HG02943 (cell line): Measurements from ENCODE around the gene EXOSC6.
"Not testable (repeated sequence)": the region's sequence is repeated elsewhere in the genome, so short reads cannot be mapped to it uniquely, and the experiment has no call there.

ENCODE experiments used
- ATAC-seq: cut with Tn5 transposase; IDR thresholded peaks from one replicate; pipeline ENCODE4 v1.9.1; 2021; ENCODE audit warnings: mild to moderate bottlenecking, low read depth, moderate library complexity; ENCODE audit not compliant: unreplicated experiment

EXOSC6 gene

GRCh38 chr16:70255574-70255973 lies 3.8 kb upstream of the EXOSC6 start:
- ATAC-seq, result no peak

GRCh38 chr16:70254965-70255286 lies 3.2 kb upstream of the EXOSC6 start:
- ATAC-seq, result no peak

GRCh38 chr16:70254180-70254964 lies 2.6 kb upstream of the EXOSC6 start:
- ATAC-seq, result no peak

GRCh38 chr16:70253291-70254106 lies 1.8 kb upstream of the EXOSC6 start:
- no peak for ATAC-seq

GRCh38 chr16:70252355-70252988 lies 732 bp upstream of the EXOSC6 start:
- no peak for ATAC-seq

GRCh38 chr16:70250748-70251628 lies 752 bp downstream of the EXOSC6 start:
- ATAC-seq, result peak; percentile 37

GRCh38 chr16:70249697-70250096 lies 2.0 kb downstream of the EXOSC6 start:
- ATAC-seq, result not testable (repeated sequence)

GRCh38 chr16:70238773-70239172 lies 13.0 kb downstream of the EXOSC6 start:
- ATAC-seq, result not testable (repeated sequence)

- ATAC-seq, result not testable (repeated sequence)
Observed at GRCh38 chr16:70231831-70232230, 19.9 kb downstream of the EXOSC6 start.

- not testable (repeated sequence) for ATAC-seq
Observed at GRCh38 chr16:70226024-70226423, 25.7 kb downstream of the EXOSC6 start.

- not testable (repeated sequence) for ATAC-seq
Observed at GRCh38 chr16:70225430-70225829, 26.3 kb downstream of the EXOSC6 start.

GRCh38 chr16:70224645-70225044 lies 27.1 kb downstream of the EXOSC6 start:
- not testable (repeated sequence) for ATAC-seq

GRCh38 chr16:70223971-70224513 lies 27.7 kb downstream of the EXOSC6 start:
- not testable (repeated sequence) for ATAC-seq

GRCh38 chr16:70223216-70223615 lies 28.5 kb downstream of the EXOSC6 start:
- not testable (repeated sequence) for ATAC-seq

GRCh38 chr16:70222574-70222973 lies 29.2 kb downstream of the EXOSC6 start:
- ATAC-seq, result not testable (repeated sequence)

GRCh38 chr16:70218586-70218985 lies 33.2 kb downstream of the EXOSC6 start:
- not testable (repeated sequence) for ATAC-seq

GRCh38 chr16:70206382-70206781 lies 45.4 kb downstream of the EXOSC6 start:
- ATAC-seq, result not testable (repeated sequence)

GRCh38 chr16:70204668-70205405 lies 46.9 kb downstream of the EXOSC6 start:
- ATAC-seq, result not testable (repeated sequence)

GRCh38 chr16:70204010-70204409 lies 47.7 kb downstream of the EXOSC6 start:
- ATAC-seq, result not testable (repeated sequence)
